B cell (primary cell): ENCODE data around the gene TMEM50B. TPM values are rescaled to one million over a fixed set of nuclear protein-coding genes. Genes with fewer than 3 reads are reported as not detected.

Experiments used
- ATAC-seq: fragments of 200-7000 bp; cut with Tn5 transposase; one replicate; pipeline ENCODE4 v1.10.0; 2021; ENCODE audit warnings: low read depth, mild to moderate bottlenecking, moderate number of reproducible peaks, moderate library complexity
- CTCF ChIA-PET: fragments of 350-600 bp; sonication (Branson Sonifier 250); formaldehyde crosslinking; loops from one replicate; lab custom pipeline; 2021; ENCODE audit warnings: antibody characterized with exemption, inconsistent platforms; lab: Charles Lee
- POLR2A ChIA-PET: fragments of 350-600 bp; sonication (Branson Sonifier 250); formaldehyde crosslinking; loops from one replicate; lab custom pipeline; 2021; ENCODE audit warnings: antibody characterized with exemption; lab: Charles Lee
- DNase-seq: peaks from one replicate; pipeline ENCODE4 v3.0.0; 2013
- H2AFZ ChIP-seq: 2 replicates; pipeline ENCODE4 v1.6.1; 2012; ENCODE audit warnings: mild to moderate bottlenecking, low read depth, low read length; ENCODE audit not compliant: insufficient read depth, poor library complexity, severe bottlenecking
- H3K27ac ChIP-seq, 2 donors: 1 replicate in 1 of 2; 2 replicates in 1 of 2; pipeline ENCODE4 v1.5.1; 2012 to 2013; ENCODE audit warnings: low read length in 2 of 2, mild to moderate bottlenecking in 2 of 2, moderate library complexity in 1 of 2
- H3K27me3 ChIP-seq, 4 experiments: fragments of 200-600 bp in 1 of 4; sonication (generic) in 1 of 4; replicated peaks in 1 of 4; 1 replicate in 2 of 4; 2 replicates in 2 of 4; pipeline versions ENCODE4 v1.6.1 to v1.7.0; 2013 to 2016; ENCODE audit warnings: low read length in 3 of 4, mild to moderate bottlenecking in 2 of 4, mixed read lengths in 1 of 4, moderate library complexity in 1 of 4; ENCODE audit not compliant: insufficient read depth in 4 of 4, control insufficient read depth in 3 of 4; ENCODE audit errors: control extremely low read depth in 1 of 4
- H3K36me3 ChIP-seq, 2 experiments: replicated peaks in 1 of 2; 1 replicate in 1 of 2; 2 replicates in 1 of 2; pipeline versions ENCODE4 v1.6.1 to v1.7.1; 2013; ENCODE audit warnings: low read length in 1 of 2; ENCODE audit not compliant: insufficient read depth in 2 of 2, control insufficient read depth in 1 of 2; ENCODE audit errors: control extremely low read depth in 1 of 2, extremely low read depth in 1 of 2
- H3K4me1 ChIP-seq, 2 donors: fragments of 200-600 bp in 1 of 2; sonication (generic) in 1 of 2; 1 replicate in 1 of 2; 2 replicates in 1 of 2; pipeline versions ENCODE4 v1.5.1 to v1.6.1; 2013 to 2017; ENCODE audit warnings: low read length in 2 of 2; ENCODE audit not compliant: control insufficient read depth in 2 of 2, insufficient read depth in 2 of 2
- H3K4me2 ChIP-seq: replicated peaks from 2 replicates; pipeline ENCODE3; 2012; ENCODE audit warnings: mild to moderate bottlenecking, low read depth, low read length; ENCODE audit not compliant: poor library complexity, severe bottlenecking
- H3K4me3 ChIP-seq, 5 experiments: fragments of 200-600 bp in 1 of 5; sonication (generic) in 1 of 5; 1 replicate in 3 of 5; 2 replicates in 2 of 5; pipeline versions ENCODE4 v1.5.1 to v1.7.0; 2011 to 2016; ENCODE audit warnings: low read length in 4 of 5, mild to moderate bottlenecking in 4 of 5, low read depth in 2 of 5, control low read depth in 1 of 5, moderate library complexity in 1 of 5; ENCODE audit not compliant: insufficient read depth in 1 of 5; ENCODE audit errors: control extremely low read depth in 1 of 5, extremely low read depth in 1 of 5
- H3K79me2 ChIP-seq: fragments of 200-600 bp; sonication (generic); one replicate; pipeline ENCODE4 v1.6.0; 2016; ENCODE audit warnings: low read length; ENCODE audit not compliant: control insufficient read depth, insufficient read depth
- H3K9ac ChIP-seq: fragments of 200-600 bp; sonication (generic); 2 replicates; pipeline ENCODE4 v1.6.1; 2017; ENCODE audit warnings: mild to moderate bottlenecking, low read length, moderate library complexity
- H3K9me3 ChIP-seq, 3 donors: one replicate each; pipeline versions ENCODE4 v1.6.1 to v1.7.1; 2013; ENCODE audit warnings: low read length in 2 of 3; ENCODE audit not compliant: control insufficient read depth in 2 of 3, insufficient read depth in 1 of 3; ENCODE audit errors: control extremely low read depth in 1 of 3
- H4K20me1 ChIP-seq: 2 replicates; pipeline ENCODE4 v1.6.0; 2012; ENCODE audit warnings: mild to moderate bottlenecking, low read length; ENCODE audit not compliant: insufficient read depth, control insufficient read depth, poor library complexity, severe bottlenecking
- H3K27ac Mint-ChIP-seq: one replicate; pipeline ENCODE4 v1.8.0; 2021; ENCODE audit warnings: mixed read lengths
- H3K27me3 Mint-ChIP-seq: one replicate; pipeline ENCODE4 v1.8.0; 2021; ENCODE audit warnings: mixed read lengths
- H3K4me1 Mint-ChIP-seq: one replicate; pipeline ENCODE4 v1.8.0; 2021; ENCODE audit warnings: mixed read lengths
- H3K4me3 Mint-ChIP-seq: one replicate; pipeline ENCODE4 v1.8.0; 2021; ENCODE audit warnings: mixed read lengths
- H3K9me3 Mint-ChIP-seq: one replicate; pipeline ENCODE4 v1.8.0; 2022; ENCODE audit warnings: mixed read lengths; ENCODE audit not compliant: insufficient read depth
- EZH2 ChIP-seq: IDR thresholded peaks from 2 replicates; pipeline ENCODE4 v1.6.1; 2012; ENCODE audit warnings: borderline replicate concordance, low read depth, mild to moderate bottlenecking, moderate library complexity, low read length; ENCODE audit not compliant: insufficient read depth, poor library complexity, severe bottlenecking
- WGBS: methylation state at CpG from one replicate; pipeline ENCODE4 v1.1.5; 2013; ENCODE audit warnings: missing lambda C conversion rate; ENCODE audit not compliant: insufficient coverage; 5-methylcytosine and 5-hydroxymethylcytosine counted together
- intact Hi-C: fragments of 100-400 bp; cut with micrococcal nuclease; formaldehyde crosslinking; loops from one replicate; pipeline ENCODE4 v1.10.0; 2022
- polyA plus RNA-seq: library from polyadenylated mRNA; depleted of rRNA; stranded (reverse); fragments of >200 nt; gene quantifications from 2 replicates; pipeline ENCODE4 v1.2.3, GENCODE V29; 2012
- total RNA-seq, 2 donors: library from RNA; stranded (reverse); fragments of 120-200 nt in 1 of 2; gene quantifications; 1 replicate in 1 of 2; 2 replicates in 1 of 2; pipeline versions ENCODE4 v1.2.3 to v1.2.4, GENCODE V29; 2013 to 2022
- TF ChIP-seq, protein P1 (sequence below): fragments of 200-600 bp; IDR thresholded peaks from one replicate; pipeline ENCODE4 v1.8.0; 2022; ENCODE audit warnings: antibody characterized with exemption, mild to moderate bottlenecking

Gene TMEM50B
- total and polyA plus RNA-seq, 2 donors (not counting 1 experiment from before 2014, with no cell fraction given) = 52.6 to 79.5 TPM

DNA sequence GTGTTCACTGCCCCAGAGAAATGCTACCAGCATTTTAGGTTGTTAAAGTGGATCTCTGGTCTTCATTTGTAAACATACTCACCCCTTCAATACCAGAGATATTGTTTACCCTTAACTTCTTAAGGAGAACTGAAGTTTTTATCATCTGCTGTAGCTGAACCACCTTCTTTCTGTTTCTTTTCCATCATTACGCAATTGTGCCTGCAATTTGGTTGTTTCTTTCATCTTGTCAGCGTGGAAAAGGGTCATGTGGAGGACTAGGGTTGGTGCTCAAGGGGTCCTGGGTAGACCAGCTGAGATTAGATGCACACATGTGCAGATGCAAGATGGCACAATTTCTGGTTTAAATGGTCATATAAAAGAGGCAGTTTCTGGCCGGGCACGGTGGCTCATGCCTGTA lies 39.1 kb upstream of the TMEM50B start:
- ChIA-PET CTCF (interaction anchor here (1.1 kb wide), 1 partner anchor 322 kb away, joined by 3 read pairs; no protein-coding TSS in a partner anchor), POLR2A (interaction anchor here (0.6 to 0.7 kb wide), 2 partner anchors 18 to 70 kb away, joined by 3 to 5 read pairs; no protein-coding TSS in a partner anchor)
- WGBS = 95% methylated on average over 3 of the region's 4 CpGs
- H3K27me3 Mint-ChIP-seq = no peaks in the 10 kb centered on the region
- Histone ChIP-seq H3K9me3 (no peaks in the 10 kb centered on the region), H3K4me2 (no peak overlapping the region), H4K20me1 (no peaks in the 10 kb centered on the region), H3K27me3 (no peaks in the 10 kb centered on the region), H3K9ac (no peak overlapping the region), H3K4me3 (no peak overlapping the region), H3K79me2 (no peaks in the 10 kb centered on the region), H3K36me3 (peaks cover 5 to 43% of the 10 kb centered on the region in 2 experiments), H2AFZ (no peak overlapping the region), H3K27ac (no peak overlapping the region), H3K4me1 (no peaks in the 10 kb centered on the region)
- no peak for ATAC-seq
- H3K27ac Mint-ChIP-seq = no peak overlapping the region
- TF ChIP-seq EZH2 = no peak
- no peaks in the 10 kb centered on the region for H3K9me3 Mint-ChIP-seq
- H3K4me1 Mint-ChIP-seq = no peaks in the 10 kb centered on the region
- no peak for DNase-seq
- no peak overlapping the region for H3K4me3 Mint-ChIP-seq
- intact Hi-C loops = no loop called here

DNA sequence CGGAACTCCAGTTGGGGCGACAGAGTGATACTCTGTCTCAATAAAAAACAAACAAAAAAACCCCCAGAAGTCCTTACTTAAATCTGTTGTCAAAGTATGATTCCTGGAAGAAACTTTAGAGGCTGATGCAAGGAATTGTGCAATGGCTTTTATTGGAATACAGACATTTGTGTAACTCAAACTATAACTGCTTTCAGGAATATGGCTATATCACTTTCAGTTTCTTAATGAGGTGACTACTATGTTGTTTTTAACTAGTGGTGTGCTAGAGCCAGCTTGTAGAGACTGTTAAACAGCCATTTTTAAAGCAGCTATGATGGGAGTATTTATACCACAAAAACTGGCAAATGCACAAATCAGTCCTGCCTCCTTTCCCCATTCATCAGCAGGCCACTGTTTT lies 34.5 kb upstream of the TMEM50B start:
- Histone ChIP-seq H3K27ac (no peak overlapping the region), H3K9ac (no peak overlapping the region), H3K4me3 (no peak overlapping the region), H3K4me1 (no peaks in the 10 kb centered on the region), H3K79me2 (no peaks in the 10 kb centered on the region), H2AFZ (no peak overlapping the region), H3K36me3 (peaks cover 7 to 58% of the 10 kb centered on the region in 2 experiments), H3K4me2 (no peak overlapping the region), H4K20me1 (no peaks in the 10 kb centered on the region), H3K27me3 (no peaks in the 10 kb centered on the region), H3K9me3 (no peaks in the 10 kb centered on the region)
- H3K4me3 Mint-ChIP-seq = no peak overlapping the region
- ChIA-PET POLR2A (no interaction called here), CTCF (no interaction called here)
- H3K27ac Mint-ChIP-seq = no peak overlapping the region
- TF ChIP-seq, protein P1, sequence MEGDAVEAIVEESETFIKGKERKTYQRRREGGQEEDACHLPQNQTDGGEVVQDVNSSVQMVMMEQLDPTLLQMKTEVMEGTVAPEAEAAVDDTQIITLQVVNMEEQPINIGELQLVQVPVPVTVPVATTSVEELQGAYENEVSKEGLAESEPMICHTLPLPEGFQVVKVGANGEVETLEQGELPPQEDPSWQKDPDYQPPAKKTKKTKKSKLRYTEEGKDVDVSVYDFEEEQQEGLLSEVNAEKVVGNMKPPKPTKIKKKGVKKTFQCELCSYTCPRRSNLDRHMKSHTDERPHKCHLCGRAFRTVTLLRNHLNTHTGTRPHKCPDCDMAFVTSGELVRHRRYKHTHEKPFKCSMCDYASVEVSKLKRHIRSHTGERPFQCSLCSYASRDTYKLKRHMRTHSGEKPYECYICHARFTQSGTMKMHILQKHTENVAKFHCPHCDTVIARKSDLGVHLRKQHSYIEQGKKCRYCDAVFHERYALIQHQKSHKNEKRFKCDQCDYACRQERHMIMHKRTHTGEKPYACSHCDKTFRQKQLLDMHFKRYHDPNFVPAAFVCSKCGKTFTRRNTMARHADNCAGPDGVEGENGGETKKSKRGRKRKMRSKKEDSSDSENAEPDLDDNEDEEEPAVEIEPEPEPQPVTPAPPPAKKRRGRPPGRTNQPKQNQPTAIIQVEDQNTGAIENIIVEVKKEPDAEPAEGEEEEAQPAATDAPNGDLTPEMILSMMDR = no peak
- no peak for TF ChIP-seq EZH2
- H3K27me3 Mint-ChIP-seq = no peaks in the 10 kb centered on the region
- H3K4me1 Mint-ChIP-seq = no peaks in the 10 kb centered on the region
- intact Hi-C loops = no loop called here
- H3K9me3 Mint-ChIP-seq = no peaks in the 10 kb centered on the region
- WGBS = no CpG with 5 or more reads among the region's 2 CpGs
- DNase-seq = no peak
- ATAC-seq = no peak
